GM12878 (cell line): Measurements from ENCODE around the gene HENMT1. TPM values are rescaled to one million over a fixed set of nuclear protein-coding genes. Genes with fewer than 3 reads are reported as not detected.

Source experiments
- CEBPB ChIP-seq, 2 experiments: fragments of 150-350 bp in 1 of 2; IDR thresholded peaks; 2 replicates each; pipeline ENCODE4 v1.6.1; 2012 to 2014; ENCODE audit warnings: low read depth in 2 of 2, low read length in 2 of 2, borderline replicate concordance in 1 of 2, inconsistent platforms in 1 of 2
- CHD1 ChIP-seq: IDR thresholded peaks from 2 replicates; pipeline ENCODE4 v1.6.1; 2012; ENCODE audit warnings: low read depth, low read length, improper control_type of control experiment
- ESRRA ChIP-seq: IDR thresholded peaks from 2 replicates; pipeline ENCODE4 v1.6.1; 2012; ENCODE audit warnings: mild to moderate bottlenecking, low read length, improper control_type of control experiment
- GABPA ChIP-seq: IDR thresholded peaks from 2 replicates; pipeline ENCODE4 v1.6.1; 2014; ENCODE audit warnings: antibody characterized with exemption, low read depth, mild to moderate bottlenecking, inconsistent platforms
- HSF1 ChIP-seq: fragments of 150-350 bp; IDR thresholded peaks from 2 replicates; pipeline ENCODE4 v1.6.1; 2014; ENCODE audit warnings: mild to moderate bottlenecking, low read depth, low read length
- MTA2 ChIP-seq: fragments of 450-650 bp; IDR thresholded peaks from 2 replicates; pipeline ENCODE4 v1.6.1; 2016; ENCODE audit warnings: low read depth, mild to moderate bottlenecking, moderate library complexity
- NR2C1 ChIP-seq: fragments of 450-650 bp; IDR thresholded peaks from 2 replicates; pipeline ENCODE4 v1.6.1; 2017; ENCODE audit warnings: antibody characterized with exemption, mild to moderate bottlenecking, moderate library complexity
- PAX5 ChIP-seq: IDR thresholded peaks from 2 replicates; pipeline ENCODE4 v1.6.1; 2011; ENCODE audit warnings: low read depth, low read length, borderline replicate concordance
- PAX8 ChIP-seq: fragments of 450-650 bp; IDR thresholded peaks from 2 replicates; pipeline ENCODE4 v1.6.1; 2017; ENCODE audit warnings: mild to moderate bottlenecking, moderate library complexity
- RCOR1 ChIP-seq: conservative IDR thresholded peaks from 2 replicates; pipeline ENCODE4 v1.6.1; 2012; ENCODE audit warnings: low read depth, low read length, improper control_type of control experiment
- RELA ChIP-seq: fragments of 450-650 bp; IDR thresholded peaks from 2 replicates; pipeline ENCODE4 v1.8.0; 2014; ENCODE audit warnings: borderline replicate concordance; ENCODE audit not compliant: partially characterized antibody
- SKIL ChIP-seq: fragments of 450-650 bp; IDR thresholded peaks from 2 replicates; pipeline ENCODE4 v1.6.1; 2017; ENCODE audit warnings: mild to moderate bottlenecking, low read depth, inconsistent platforms; ENCODE audit not compliant: poor library complexity, severe bottlenecking
- polyA plus RNA-seq, 11 experiments: library from polyadenylated mRNA; depleted of rRNA in 4 of 11; unstranded in 6 of 11; stranded (reverse) in 5 of 11; fragments of >200 nt; fragmentation: Nextera tagmentation in 4 of 11; fragmentation: Illumina TruSeq in 1 of 11; extraction: Ambion mirVana in 4 of 11; extraction: Trizol in 1 of 11; gene quantifications; 1 replicate in 1 of 11; 2 replicates in 10 of 11; pipeline versions ENCODE4 v1.2.1 to v1.2.3, GENCODE V29; 2011 to 2016; ENCODE audit warnings: inconsistent platforms in 2 of 11, missing spikeins in 2 of 11, low read depth in 1 of 11
- total RNA-seq, 4 experiments: library from RNA; depleted of rRNA in 3 of 4; stranded (reverse); fragments of >200 nt in 3 of 4; fragmentation: Illumina TruSeq in 1 of 4; extraction: Trizol in 1 of 4; gene quantifications; 2 replicates each; pipeline versions ENCODE4 v1.2.1 to v1.2.3, GENCODE V29; 2013 to 2021
- TF ChIP-seq, protein P1 (sequence below): fragments of 450-650 bp; IDR thresholded peaks from 2 replicates; pipeline ENCODE4 v1.6.1; 2017; ENCODE audit warnings: mild to moderate bottlenecking, moderate library complexity
- TF ChIP-seq, protein P2 (sequence below): fragments of 450-650 bp; formaldehyde crosslinking; IDR thresholded peaks from 2 replicates; pipeline ENCODE4 v1.4.0; 2022; ENCODE audit warnings: mild to moderate bottlenecking, moderate library complexity
- TF ChIP-seq, protein P3 (sequence below), 3 experiments: IDR thresholded peaks in 2 of 3; conservative IDR thresholded peaks in 1 of 3; 2 replicates each; pipeline ENCODE4 v1.5.1; 2011; ENCODE audit warnings: low read depth in 3 of 3, low read length in 3 of 3, mild to moderate bottlenecking in 3 of 3, control low read depth in 2 of 3, moderate library complexity in 2 of 3, inconsistent platforms in 1 of 3, mixed read lengths in 1 of 3; ENCODE audit not compliant: control insufficient read depth in 2 of 3, insufficient read depth in 1 of 3; ENCODE audit errors: extremely low read depth in 1 of 3

HENMT1 gene
- total and polyA plus RNA-seq, 10 of the 15 experiments (the other 5 are each of a cell fraction or from before 2014, with no cell fraction given), result 4.4 to 15.6 (median 10.4) TPM

DNA sequence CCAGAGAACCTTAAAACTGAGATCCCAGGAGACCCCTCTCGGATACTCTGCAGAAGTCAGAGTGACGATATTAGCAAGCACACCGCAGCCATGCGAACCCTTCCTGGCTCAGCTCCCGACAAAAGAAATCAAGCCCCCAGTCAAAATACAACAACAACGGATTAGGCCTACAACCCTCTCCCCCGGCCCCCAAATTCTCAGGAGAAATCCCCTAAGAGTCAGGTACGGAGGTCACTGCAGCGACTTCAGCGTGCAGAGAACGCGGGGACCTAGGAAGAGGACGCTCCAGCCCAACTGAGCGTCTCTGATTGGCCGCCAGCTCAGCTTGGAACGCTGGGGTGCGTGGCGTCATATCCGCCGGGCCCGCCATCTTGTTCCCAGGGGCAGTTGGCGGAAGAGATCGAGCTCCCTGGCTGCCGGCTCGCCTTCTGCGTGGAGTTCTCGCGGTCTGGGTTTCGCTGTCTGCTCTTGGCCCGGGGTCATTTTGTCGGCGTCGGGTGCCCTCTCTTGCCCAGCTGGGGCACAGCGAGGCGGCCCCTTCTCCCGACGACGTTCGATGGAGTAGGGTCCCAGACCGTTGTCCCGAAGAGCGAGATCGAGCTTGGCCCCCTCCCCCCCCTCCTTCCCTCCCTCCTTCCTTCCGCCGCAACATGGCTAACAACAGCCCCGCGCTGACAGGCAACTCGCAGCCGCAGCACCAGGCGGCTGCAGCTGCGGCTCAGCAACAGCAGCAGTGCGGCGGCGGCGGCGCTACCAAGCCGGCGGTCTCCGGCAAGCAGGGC, 31.2 kb upstream of the HENMT1 start, which contains the start of gene PRPF38B (continued):
- TF ChIP-seq, protein P1, sequence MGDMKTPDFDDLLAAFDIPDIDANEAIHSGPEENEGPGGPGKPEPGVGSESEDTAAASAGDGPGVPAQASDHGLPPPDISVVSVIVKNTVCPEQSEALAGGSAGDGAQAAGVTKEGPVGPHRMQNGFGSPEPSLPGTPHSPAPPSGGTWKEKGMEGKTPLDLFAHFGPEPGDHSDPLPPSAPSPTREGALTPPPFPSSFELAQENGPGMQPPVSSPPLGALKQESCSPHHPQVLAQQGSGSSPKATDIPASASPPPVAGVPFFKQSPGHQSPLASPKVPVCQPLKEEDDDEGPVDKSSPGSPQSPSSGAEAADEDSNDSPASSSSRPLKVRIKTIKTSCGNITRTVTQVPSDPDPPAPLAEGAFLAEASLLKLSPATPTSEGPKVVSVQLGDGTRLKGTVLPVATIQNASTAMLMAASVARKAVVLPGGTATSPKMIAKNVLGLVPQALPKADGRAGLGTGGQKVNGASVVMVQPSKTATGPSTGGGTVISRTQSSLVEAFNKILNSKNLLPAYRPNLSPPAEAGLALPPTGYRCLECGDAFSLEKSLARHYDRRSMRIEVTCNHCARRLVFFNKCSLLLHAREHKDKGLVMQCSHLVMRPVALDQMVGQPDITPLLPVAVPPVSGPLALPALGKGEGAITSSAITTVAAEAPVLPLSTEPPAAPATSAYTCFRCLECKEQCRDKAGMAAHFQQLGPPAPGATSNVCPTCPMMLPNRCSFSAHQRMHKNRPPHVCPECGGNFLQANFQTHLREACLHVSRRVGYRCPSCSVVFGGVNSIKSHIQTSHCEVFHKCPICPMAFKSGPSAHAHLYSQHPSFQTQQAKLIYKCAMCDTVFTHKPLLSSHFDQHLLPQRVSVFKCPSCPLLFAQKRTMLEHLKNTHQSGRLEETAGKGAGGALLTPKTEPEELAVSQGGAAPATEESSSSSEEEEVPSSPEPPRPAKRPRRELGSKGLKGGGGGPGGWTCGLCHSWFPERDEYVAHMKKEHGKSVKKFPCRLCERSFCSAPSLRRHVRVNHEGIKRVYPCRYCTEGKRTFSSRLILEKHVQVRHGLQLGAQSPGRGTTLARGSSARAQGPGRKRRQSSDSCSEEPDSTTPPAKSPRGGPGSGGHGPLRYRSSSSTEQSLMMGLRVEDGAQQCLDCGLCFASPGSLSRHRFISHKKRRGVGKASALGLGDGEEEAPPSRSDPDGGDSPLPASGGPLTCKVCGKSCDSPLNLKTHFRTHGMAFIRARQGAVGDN, result peak; percentile 45; the same call in 1 of the 2 replicates
- no peak; the same call in 1 of the 2 replicates for TF ChIP-seq PAX5
- no peak for TF ChIP-seq CEBPB (IDR thresholded peaks at IDR 0.05; ENCODE audit: borderline replicate concordance in 1 of 2, low read depth in 2 of 2, low read length in 2 of 2)
- peak; percentile 86 for TF ChIP-seq NR2C1
- peak; percentile 91 for TF ChIP-seq GABPA
- TF ChIP-seq HSF1, result no peak
- TF ChIP-seq CHD1, result no peak; the same call in 1 of the 2 replicates
- no peak; the same call in 1 of the 2 replicates for TF ChIP-seq MTA2
- TF ChIP-seq PAX8, result no peak
- TF ChIP-seq, protein P2, sequence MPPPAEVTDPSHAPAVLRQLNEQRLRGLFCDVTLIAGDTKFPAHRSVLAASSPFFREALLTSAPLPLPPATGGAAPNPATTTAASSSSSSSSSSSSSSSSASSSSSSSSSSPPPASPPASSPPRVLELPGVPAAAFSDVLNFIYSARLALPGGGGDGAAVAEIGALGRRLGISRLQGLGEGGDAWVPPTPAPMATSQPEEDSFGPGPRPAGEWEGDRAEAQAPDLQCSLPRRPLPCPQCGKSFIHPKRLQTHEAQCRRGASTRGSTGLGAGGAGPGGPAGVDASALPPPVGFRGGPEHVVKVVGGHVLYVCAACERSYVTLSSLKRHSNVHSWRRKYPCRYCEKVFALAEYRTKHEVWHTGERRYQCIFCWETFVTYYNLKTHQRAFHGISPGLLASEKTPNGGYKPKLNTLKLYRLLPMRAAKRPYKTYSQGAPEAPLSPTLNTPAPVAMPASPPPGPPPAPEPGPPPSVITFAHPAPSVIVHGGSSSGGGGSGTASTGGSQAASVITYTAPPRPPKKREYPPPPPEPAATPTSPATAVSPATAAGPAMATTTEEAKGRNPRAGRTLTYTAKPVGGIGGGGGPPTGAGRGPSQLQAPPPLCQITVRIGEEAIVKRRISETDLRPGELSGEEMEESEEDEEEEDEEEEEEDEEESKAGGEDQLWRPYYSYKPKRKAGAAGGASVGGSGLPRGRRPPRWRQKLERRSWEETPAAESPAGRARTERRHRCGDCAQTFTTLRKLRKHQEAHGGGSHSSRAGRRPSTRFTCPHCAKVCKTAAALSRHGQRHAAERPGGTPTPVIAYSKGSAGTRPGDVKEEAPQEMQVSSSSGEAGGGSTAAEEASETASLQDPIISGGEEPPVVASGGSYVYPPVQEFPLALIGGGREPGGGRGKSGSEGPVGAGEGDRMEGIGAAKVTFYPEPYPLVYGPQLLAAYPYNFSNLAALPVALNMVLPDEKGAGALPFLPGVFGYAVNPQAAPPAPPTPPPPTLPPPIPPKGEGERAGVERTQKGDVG (CRISPR knock-in tag), result no peak
- TF ChIP-seq ESRRA, result 0 out of 2 replicates have a peak, but pooled peaks have one; percentile 31
- TF ChIP-seq RELA, result no peak
- peak; percentile 55 for TF ChIP-seq SKIL
- TF ChIP-seq, protein P3, sequence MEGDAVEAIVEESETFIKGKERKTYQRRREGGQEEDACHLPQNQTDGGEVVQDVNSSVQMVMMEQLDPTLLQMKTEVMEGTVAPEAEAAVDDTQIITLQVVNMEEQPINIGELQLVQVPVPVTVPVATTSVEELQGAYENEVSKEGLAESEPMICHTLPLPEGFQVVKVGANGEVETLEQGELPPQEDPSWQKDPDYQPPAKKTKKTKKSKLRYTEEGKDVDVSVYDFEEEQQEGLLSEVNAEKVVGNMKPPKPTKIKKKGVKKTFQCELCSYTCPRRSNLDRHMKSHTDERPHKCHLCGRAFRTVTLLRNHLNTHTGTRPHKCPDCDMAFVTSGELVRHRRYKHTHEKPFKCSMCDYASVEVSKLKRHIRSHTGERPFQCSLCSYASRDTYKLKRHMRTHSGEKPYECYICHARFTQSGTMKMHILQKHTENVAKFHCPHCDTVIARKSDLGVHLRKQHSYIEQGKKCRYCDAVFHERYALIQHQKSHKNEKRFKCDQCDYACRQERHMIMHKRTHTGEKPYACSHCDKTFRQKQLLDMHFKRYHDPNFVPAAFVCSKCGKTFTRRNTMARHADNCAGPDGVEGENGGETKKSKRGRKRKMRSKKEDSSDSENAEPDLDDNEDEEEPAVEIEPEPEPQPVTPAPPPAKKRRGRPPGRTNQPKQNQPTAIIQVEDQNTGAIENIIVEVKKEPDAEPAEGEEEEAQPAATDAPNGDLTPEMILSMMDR (IDR thresholded peaks at IDR 0.05 in 2 of 3, conservative IDR thresholded peaks at IDR 0.05 in 1 of 3; ENCODE audit: control insufficient read depth in 2 of 3, extremely low read depth in 1 of 3, insufficient read depth in 1 of 3, low read depth in 3 of 3, low read length in 3 of 3), result no peak
- 0 out of 2 replicates have a peak, but pooled peaks have one; percentile 24 for TF ChIP-seq RCOR1
